ENCODE measurements around the gene PLAAT2.
A peak's percentile ranks its signal among the peaks of the same experiment; 100 is the strongest.

Gene PLAAT2

DNA sequence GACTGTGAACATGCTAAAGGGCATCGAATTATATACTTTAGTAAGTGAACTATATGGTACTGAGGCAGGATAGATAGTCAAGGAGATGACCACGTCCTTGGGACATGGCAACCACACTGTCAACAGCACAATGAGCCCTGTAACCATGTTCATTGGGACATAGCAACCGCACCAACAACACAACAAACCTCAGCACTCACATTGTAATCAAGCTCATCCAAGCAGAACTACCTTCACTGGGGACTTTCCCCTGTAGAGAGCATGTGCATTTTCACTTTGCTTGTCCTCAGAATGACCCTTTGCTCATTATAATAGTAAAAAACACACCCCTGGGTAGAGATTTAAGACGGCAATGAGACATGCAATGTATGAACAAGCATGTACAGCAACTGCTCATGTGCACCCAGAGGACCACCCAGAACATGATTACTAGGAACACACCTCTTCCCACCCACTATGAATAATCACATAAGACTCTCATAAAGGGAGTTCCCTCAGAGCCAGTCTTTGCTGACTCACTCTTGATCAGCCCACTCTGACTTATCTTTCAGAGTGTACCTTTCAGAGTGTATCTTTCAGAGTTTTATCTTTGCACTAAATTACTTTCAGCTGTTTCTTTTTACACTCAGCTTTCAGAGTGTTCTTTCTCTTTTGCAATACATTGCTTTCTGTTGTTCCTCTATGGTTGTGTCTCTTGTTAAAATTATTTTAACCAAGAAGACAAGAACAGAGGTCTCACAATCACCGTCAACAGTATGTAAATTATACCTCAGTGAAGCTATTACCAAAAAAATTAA, 4.1 kb upstream of the PLAAT2 start:
- Histone ChIP-seq H3K36me3 (replicated peaks) (no peaks in the 10 kb centered on the region), H3K27me3 (ENCODE audit: low read depth) (no peaks in the 10 kb centered on the region), H3K4me1 (peaks cover 23% of the 10 kb centered on the region), H3K9me3 (no peaks in the 10 kb centered on the region), H3K4me3 (no peak overlapping the region)
- in situ Hi-C loops (cut with MboI; ENCODE audit: low sequenced_read_pairs): no loop called here
- peak; percentile 31 to 55 for DNase-seq (ENCODE audit: low spot score in 2 of 2)

GRCh38 chr11:63564784-63565350, 1.7 kb upstream of the PLAAT2 start:
- DNase-seq (ENCODE audit: low spot score in 2 of 2): no peak
- Histone ChIP-seq H3K4me3 (no peak overlapping the region), H3K27me3 (ENCODE audit: low read depth) (no peaks in the 10 kb centered on the region), H3K36me3 (replicated peaks) (no peaks in the 10 kb centered on the region), H3K4me1 (peaks cover 17% of the 10 kb centered on the region), H3K9me3 (no peaks in the 10 kb centered on the region)
- in situ Hi-C loops (cut with MboI; ENCODE audit: low sequenced_read_pairs): no loop called here

- Histone ChIP-seq H3K27me3 (ENCODE audit: low read depth) (no peaks in the 10 kb centered on the region), H3K4me3 (no peak overlapping the region), H3K9me3 (no peaks in the 10 kb centered on the region), H3K4me1 (peaks cover 17% of the 10 kb centered on the region), H3K36me3 (replicated peaks) (no peaks in the 10 kb centered on the region)
- DNase-seq (ENCODE audit: low spot score in 2 of 2): no peak
- in situ Hi-C loops (cut with MboI; ENCODE audit: low sequenced_read_pairs): no loop called here
Observed at GRCh38 chr11:63564056-63564774, 1.0 kb upstream of the PLAAT2 start.

DNA sequence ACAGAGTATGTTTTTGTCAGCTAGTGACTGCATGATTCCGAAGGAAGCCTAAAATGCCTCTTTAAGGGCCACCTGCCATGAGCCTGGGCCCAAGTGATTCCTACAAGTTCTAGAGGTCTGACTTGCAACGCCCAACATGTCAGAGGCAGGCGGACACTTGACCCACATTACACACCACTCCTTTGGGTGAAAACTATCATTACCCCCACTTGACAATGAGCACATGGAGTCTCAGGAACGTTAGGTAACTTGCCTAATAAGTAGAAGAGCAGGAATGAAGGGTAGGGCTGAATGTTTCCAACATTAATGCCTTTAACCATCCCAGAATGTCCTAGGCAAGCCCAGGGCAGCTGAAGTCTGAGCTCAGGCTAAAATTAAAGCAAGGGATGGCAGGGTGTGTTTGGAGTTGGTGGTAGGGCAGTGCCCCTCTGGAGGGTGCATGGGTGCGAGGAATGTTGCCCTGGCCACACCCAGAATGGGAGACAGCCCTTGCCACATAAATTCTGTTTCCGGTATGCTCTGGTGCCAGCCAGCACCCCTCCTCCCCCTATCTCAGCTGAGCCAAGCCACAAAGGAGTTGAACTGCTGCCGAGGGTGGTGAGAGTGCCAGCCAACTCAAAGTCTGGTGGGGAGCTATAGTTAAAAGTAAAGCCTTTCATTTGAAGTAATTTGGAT, 2.5 kb downstream of the PLAAT2 start:
- no peak for DNase-seq (ENCODE audit: low spot score in 2 of 2)
- in situ Hi-C loops (cut with MboI; ENCODE audit: low sequenced_read_pairs): no loop called here
- Histone ChIP-seq H3K4me3 (no peak overlapping the region), H3K4me1 (peaks cover 15% of the 10 kb centered on the region), H3K9me3 (no peaks in the 10 kb centered on the region), H3K36me3 (replicated peaks) (no peaks in the 10 kb centered on the region), H3K27me3 (ENCODE audit: low read depth) (no peaks in the 10 kb centered on the region)

GRCh38 chr11:63558459-63559157, 4.6 kb downstream of the PLAAT2 start:
- Histone ChIP-seq H3K9me3 (no peaks in the 10 kb centered on the region), H3K27me3 (ENCODE audit: low read depth) (no peaks in the 10 kb centered on the region), H3K36me3 (replicated peaks) (no peaks in the 10 kb centered on the region), H3K4me3 (no peak overlapping the region), H3K4me1 (peaks cover 21% of the 10 kb centered on the region)
- in situ Hi-C loops (cut with MboI; ENCODE audit: low sequenced_read_pairs): no loop called here
- no peak for DNase-seq (ENCODE audit: low spot score in 2 of 2)

DNA sequence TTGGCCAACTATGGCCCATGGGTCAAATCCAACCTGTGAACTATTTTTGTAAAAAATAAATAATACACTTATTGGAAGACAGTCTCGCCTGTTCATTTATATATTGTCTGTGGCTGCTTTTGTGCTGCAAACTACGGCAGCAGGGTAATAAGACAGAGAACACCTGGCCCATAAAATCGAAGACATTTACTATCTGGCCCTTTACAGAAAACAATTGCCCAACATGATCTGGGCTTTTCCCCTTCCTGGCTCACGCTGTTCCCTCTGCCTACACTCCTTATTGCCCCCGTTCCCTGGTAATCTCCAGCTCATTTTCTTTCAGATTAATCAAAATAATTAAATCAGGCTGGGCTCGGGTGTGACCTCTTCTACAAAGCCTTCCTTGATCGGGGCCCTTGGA, 5.6 kb downstream of the PLAAT2 start:
- no peak for DNase-seq (ENCODE audit: low spot score in 2 of 2)
- no peaks in the 10 kb centered on the region for H3K9me3 ChIP-seq
- in situ Hi-C loops (cut with MboI; ENCODE audit: low sequenced_read_pairs): no loop called here
- H3K4me1 ChIP-seq: peaks cover 21% of the 10 kb centered on the region
- H3K27me3 ChIP-seq (ENCODE audit: low read depth): no peaks in the 10 kb centered on the region
- H3K36me3 ChIP-seq (replicated peaks): no peaks in the 10 kb centered on the region
- no peak overlapping the region for H3K4me3 ChIP-seq

DNA sequence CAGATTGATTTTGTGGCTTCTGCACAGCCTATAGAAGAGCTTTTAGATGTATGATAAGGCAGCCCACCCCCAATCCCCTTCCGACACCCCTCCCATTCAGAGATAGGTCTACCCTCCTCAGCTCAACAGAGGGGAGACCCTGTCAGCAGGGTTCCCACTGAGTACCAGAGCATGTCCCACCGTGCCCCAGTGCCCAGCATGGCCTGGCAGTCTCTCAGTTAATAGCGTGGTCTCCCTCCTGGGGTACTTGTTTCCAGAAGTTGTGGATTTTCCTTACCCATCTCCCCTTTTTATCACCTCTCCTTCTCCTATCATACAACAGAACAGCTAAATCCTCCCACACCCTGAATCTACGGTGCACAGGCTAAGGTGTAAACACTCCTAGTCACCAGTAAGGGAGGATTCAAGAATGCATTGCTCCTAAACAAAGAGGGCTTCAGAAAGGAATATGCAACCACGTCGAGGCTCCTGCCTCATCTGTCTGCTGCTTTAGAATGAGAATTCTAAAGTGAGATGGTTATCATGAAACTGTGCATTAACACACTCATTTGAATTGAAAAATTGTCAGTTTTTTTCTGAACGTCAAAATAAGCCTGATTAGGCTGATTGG, 6.7 kb downstream of the PLAAT2 start:
- H3K36me3 ChIP-seq (replicated peaks): no peaks in the 10 kb centered on the region
- DNase-seq (ENCODE audit: low spot score in 2 of 2): peak; percentile 41 to 50
- H3K9me3 ChIP-seq: no peaks in the 10 kb centered on the region
- H3K4me1 ChIP-seq: peaks cover 21% of the 10 kb centered on the region
- in situ Hi-C loops (cut with MboI; ENCODE audit: low sequenced_read_pairs): no loop called here
- no peak overlapping the region for H3K4me3 ChIP-seq
- H3K27me3 ChIP-seq (ENCODE audit: low read depth): no peaks in the 10 kb centered on the region

- Histone ChIP-seq H3K9me3 (no peaks in the 10 kb centered on the region), H3K4me1 (peaks cover 21% of the 10 kb centered on the region), H3K4me3 (no peak overlapping the region), H3K36me3 (replicated peaks) (no peaks in the 10 kb centered on the region), H3K27me3 (ENCODE audit: low read depth) (no peaks in the 10 kb centered on the region)
- DNase-seq (ENCODE audit: low spot score in 2 of 2): peak; percentile 37 to 47
- in situ Hi-C loops (cut with MboI; ENCODE audit: low sequenced_read_pairs): no loop called here
Observed at GRCh38 chr11:63554877-63555223, 8.3 kb downstream of the PLAAT2 start.

DNA sequence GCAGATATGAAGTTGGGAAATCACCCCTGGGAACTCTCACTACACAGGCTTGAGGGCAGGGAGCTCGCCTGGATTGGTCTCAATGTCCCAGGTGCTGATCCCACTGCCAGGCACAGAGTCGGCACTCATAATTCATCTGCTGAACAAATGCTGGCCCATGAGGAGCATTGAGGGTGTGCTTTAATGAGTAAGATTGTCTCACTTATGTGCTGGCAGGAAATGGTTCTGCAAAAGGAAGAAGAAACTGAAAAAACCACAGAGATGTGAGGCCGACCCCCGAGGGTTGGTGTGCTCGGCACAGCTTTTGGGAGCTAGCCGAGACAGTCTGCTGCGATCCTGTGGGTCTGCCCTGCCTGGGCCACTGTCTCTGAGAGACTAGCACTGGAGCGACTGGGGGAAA, 9.4 kb downstream of the PLAAT2 start:
- Histone ChIP-seq H3K9me3 (no peaks in the 10 kb centered on the region), H3K27me3 (ENCODE audit: low read depth) (no peaks in the 10 kb centered on the region), H3K4me1 (peaks cover 21% of the 10 kb centered on the region), H3K36me3 (replicated peaks) (no peaks in the 10 kb centered on the region), H3K4me3 (no peak overlapping the region)
- in situ Hi-C loops (cut with MboI; ENCODE audit: low sequenced_read_pairs): no loop called here
- DNase-seq (ENCODE audit: low spot score in 2 of 2): peak in 1 of 2 experiments; percentile 4

DNA sequence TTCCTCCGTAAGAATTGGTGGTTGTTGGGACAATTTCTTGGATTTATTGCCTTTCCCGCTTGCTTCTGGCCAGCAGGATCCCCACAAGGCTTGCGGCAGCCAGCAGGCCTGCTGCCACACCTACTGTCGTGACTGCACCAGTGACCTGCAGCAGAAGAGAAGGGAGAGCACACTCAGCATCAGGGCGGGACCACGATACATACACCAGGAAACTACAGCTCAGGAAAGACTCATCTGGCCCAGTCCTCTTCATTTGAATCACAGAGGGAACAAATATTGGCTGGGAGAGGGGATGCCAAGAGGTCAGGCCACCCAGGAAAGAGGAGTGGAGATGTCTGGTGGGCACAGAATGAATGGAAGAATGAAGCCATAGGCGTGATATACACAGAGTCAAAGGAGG, 10.3 kb downstream of the PLAAT2 start:
- in situ Hi-C loops (cut with MboI; ENCODE audit: low sequenced_read_pairs): no loop called here

GRCh38 chr11:63551889-63552266, 11.3 kb downstream of the PLAAT2 start:
- in situ Hi-C loops (cut with MboI; ENCODE audit: low sequenced_read_pairs): no loop called here
- Histone ChIP-seq H3K36me3 (replicated peaks) (no peaks in the 10 kb centered on the region), H3K4me1 (peaks cover 16% of the 10 kb centered on the region), H3K9me3 (no peaks in the 10 kb centered on the region), H3K4me3 (no peak overlapping the region), H3K27me3 (ENCODE audit: low read depth) (no peaks in the 10 kb centered on the region)
- DNase-seq (ENCODE audit: low spot score in 2 of 2): no peak

More for the DNA sequence above, 10.3 kb downstream of the PLAAT2 start:
- Histone ChIP-seq H3K4me3 (no peak overlapping the region), H3K27me3 (ENCODE audit: low read depth) (no peaks in the 10 kb centered on the region), H3K9me3 (no peaks in the 10 kb centered on the region), H3K36me3 (replicated peaks) (no peaks in the 10 kb centered on the region), H3K4me1 (peaks cover 21% of the 10 kb centered on the region)
- no peak for DNase-seq (ENCODE audit: low spot score in 2 of 2)

GRCh38 chr11:63551091-63551888, 11.9 kb downstream of the PLAAT2 start:
- peaks cover 11% of the 10 kb centered on the region for H3K4me1 ChIP-seq
- H3K4me3 ChIP-seq: no peak overlapping the region
- DNase-seq (ENCODE audit: low spot score in 2 of 2): no peak
- H3K9me3 ChIP-seq: no peaks in the 10 kb centered on the region; the same call in 1 of the 2 replicates
- in situ Hi-C loops (cut with MboI; ENCODE audit: low sequenced_read_pairs): no loop called here
- no peaks in the 10 kb centered on the region for H3K27me3 ChIP-seq (ENCODE audit: low read depth)
- no peaks in the 10 kb centered on the region for H3K36me3 ChIP-seq (replicated peaks)

All from HAP-1 (cell line).